PC-9 (cell line): ENCODE data around the gene RALGAPB.

ENCODE experiments used
- EZH2 ChIP-seq: fragments of 200-600 bp; sonication (generic); IDR thresholded peaks from 2 replicates; pipeline ENCODE4 v1.8.0; 2017; ENCODE audit warnings: antibody characterized with exemption, low read depth
- TF ChIP-seq, protein P1 (sequence below): fragments of 200-600 bp; sonication (generic); conservative IDR thresholded peaks from 2 replicates; pipeline ENCODE4 v1.6.1; 2017; ENCODE audit warnings: mixed run types, antibody characterized with exemption, mild to moderate bottlenecking, moderate library complexity

- TF ChIP-seq, protein P1, sequence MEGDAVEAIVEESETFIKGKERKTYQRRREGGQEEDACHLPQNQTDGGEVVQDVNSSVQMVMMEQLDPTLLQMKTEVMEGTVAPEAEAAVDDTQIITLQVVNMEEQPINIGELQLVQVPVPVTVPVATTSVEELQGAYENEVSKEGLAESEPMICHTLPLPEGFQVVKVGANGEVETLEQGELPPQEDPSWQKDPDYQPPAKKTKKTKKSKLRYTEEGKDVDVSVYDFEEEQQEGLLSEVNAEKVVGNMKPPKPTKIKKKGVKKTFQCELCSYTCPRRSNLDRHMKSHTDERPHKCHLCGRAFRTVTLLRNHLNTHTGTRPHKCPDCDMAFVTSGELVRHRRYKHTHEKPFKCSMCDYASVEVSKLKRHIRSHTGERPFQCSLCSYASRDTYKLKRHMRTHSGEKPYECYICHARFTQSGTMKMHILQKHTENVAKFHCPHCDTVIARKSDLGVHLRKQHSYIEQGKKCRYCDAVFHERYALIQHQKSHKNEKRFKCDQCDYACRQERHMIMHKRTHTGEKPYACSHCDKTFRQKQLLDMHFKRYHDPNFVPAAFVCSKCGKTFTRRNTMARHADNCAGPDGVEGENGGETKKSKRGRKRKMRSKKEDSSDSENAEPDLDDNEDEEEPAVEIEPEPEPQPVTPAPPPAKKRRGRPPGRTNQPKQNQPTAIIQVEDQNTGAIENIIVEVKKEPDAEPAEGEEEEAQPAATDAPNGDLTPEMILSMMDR = no peak
- no peak for TF ChIP-seq EZH2
Observed at GRCh38 chr20:38489181-38489580, 16.5 kb downstream of the RALGAPB start.
